Testis (tissue), 3 donors: Measurements from ENCODE around the gene IREB2. TPM values are rescaled to one million over a fixed set of nuclear protein-coding genes. Genes with fewer than 3 reads are reported as not detected.
"Not testable (repeated sequence)": the region's sequence is repeated elsewhere in the genome, so short reads cannot be mapped to it uniquely, and the experiment has no call there.

Source experiments
- DNase-seq: peaks from one replicate; pipeline ENCODE4 v3.0.0-alpha.2; 2019
- H3K27ac ChIP-seq, 2 donors: fragments of 200-600 bp; sonication (generic); one replicate each; pipeline ENCODE4 v1.5.1; 2019
- H3K27me3 ChIP-seq: fragments of 200-600 bp; sonication (generic); one replicate; pipeline ENCODE4 v1.5.1; 2019
- H3K36me3 ChIP-seq: fragments of 200-600 bp; sonication (generic); one replicate; pipeline ENCODE4 v1.5.1; 2017; ENCODE audit warnings: low read depth; ENCODE audit errors: missing control alignments
- H3K4me1 ChIP-seq: fragments of 200-600 bp; sonication (generic); one replicate; pipeline ENCODE4 v1.5.1; 2019
- H3K4me3 ChIP-seq, 2 donors: fragments of 200-600 bp; sonication (generic); one replicate each; pipeline ENCODE4 v1.5.1; 2017 to 2019
- H3K9me3 ChIP-seq: fragments of 200-600 bp; sonication (generic); one replicate; pipeline ENCODE4 v1.5.1; 2017
- POLR2A ChIP-seq: fragments of 450-650 bp; IDR thresholded peaks from one replicate; pipeline ENCODE4 v1.6.1; 2017; ENCODE audit warnings: antibody characterized with exemption, mild to moderate bottlenecking, moderate library complexity
- WGBS, 2 donors: methylation state at CpG; one replicate each; pipeline ENCODE4 v1.1.5; 2018; 5-methylcytosine and 5-hydroxymethylcytosine counted together
- intact Hi-C: fragments of 100-400 bp; cut with DNase I; formaldehyde crosslinking; loops from one replicate; pipeline ENCODE4 v1.15.1; 2023; ENCODE audit warnings: low total_unique reads
- polyA plus RNA-seq: library from polyadenylated mRNA; stranded (reverse); fragments of 350-450 nt; fragmentation: Illumina TruSeq; extraction: RNeasy Lipid Tissue Mini Kit (QIAGEN cat#74804); gene quantifications from one replicate; pipeline ENCODE4 v1.2.3, GENCODE V29; 2014; ENCODE audit warnings: low read depth, low replicate concordance; ENCODE audit not compliant: insufficient read depth
- total RNA-seq, 2 donors: library from RNA; depleted of rRNA; stranded (reverse); fragments of >200 nt; gene quantifications; one replicate each; pipeline ENCODE4 v1.2.3, GENCODE V29; 2016
- TF ChIP-seq, protein P1 (sequence below), 3 experiments: fragments of 450-650 bp in 2 of 3; fragments of 200-600 bp in 1 of 3; sonication (generic) in 1 of 3; IDR thresholded peaks; one replicate each; pipeline ENCODE4 v1.5.1; 2016 to 2019; ENCODE audit warnings: antibody characterized with exemption in 3 of 3, mild to moderate bottlenecking in 2 of 3, moderate library complexity in 1 of 3

The IREB2 gene
- total and polyA plus RNA-seq, 3 donors from 2014 or later: 43.1 to 69.0 (median 52.3) TPM

DNA sequence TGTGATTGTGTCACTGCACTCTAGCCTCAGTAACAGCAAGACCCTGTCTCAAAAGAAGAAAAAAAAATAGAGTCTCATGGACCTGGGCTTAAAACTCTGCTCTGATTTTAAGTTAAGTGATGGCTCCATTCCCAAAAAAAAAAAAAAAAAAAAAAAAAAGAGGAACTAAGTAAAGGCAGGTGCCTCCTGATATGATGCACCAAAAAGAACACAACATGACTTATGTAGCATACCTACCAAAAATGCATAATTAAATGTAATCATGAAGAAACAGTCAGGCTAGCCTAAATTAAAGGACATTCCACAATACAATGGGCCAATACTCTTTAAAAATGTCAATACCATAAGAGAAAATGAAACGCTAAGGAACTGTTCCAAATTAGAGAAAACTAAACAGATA, 5.4 kb upstream of the IREB2 start:
- no peak for TF ChIP-seq POLR2A
- TF ChIP-seq, protein P1, sequence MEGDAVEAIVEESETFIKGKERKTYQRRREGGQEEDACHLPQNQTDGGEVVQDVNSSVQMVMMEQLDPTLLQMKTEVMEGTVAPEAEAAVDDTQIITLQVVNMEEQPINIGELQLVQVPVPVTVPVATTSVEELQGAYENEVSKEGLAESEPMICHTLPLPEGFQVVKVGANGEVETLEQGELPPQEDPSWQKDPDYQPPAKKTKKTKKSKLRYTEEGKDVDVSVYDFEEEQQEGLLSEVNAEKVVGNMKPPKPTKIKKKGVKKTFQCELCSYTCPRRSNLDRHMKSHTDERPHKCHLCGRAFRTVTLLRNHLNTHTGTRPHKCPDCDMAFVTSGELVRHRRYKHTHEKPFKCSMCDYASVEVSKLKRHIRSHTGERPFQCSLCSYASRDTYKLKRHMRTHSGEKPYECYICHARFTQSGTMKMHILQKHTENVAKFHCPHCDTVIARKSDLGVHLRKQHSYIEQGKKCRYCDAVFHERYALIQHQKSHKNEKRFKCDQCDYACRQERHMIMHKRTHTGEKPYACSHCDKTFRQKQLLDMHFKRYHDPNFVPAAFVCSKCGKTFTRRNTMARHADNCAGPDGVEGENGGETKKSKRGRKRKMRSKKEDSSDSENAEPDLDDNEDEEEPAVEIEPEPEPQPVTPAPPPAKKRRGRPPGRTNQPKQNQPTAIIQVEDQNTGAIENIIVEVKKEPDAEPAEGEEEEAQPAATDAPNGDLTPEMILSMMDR (IDR thresholded peaks at IDR 0.05): no peak
- Histone ChIP-seq H3K27ac (no peak overlapping the region), H3K4me1 (peaks cover 11% of the 10 kb centered on the region), H3K9me3 (no peaks in the 10 kb centered on the region), H3K36me3 (no peaks in the 10 kb centered on the region), H3K27me3 (no peaks in the 10 kb centered on the region), H3K4me3 (no peak overlapping the region)
- no peak for DNase-seq
- intact Hi-C loops: no loop called here
- 95 to 100% methylated on average over 1 of the region's 1 CpG for WGBS, 2 donors

DNA sequence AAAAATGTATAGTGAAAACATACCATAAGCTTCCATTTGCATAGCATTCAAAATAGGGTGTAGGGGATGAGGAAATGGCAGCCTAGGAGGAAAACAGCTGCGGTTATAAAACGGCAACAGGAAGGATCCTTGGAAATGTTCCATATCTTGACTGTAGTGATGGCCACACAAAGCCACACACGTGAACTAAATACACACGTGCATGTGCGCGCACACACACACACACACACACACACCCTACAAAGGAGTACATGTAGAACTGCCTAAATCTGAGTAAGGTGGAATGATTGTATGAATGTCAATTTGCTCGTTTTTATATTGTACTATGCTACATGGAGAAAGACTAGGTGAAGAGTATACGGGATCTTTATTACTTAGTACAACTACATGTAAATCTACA, 3.9 kb upstream of the IREB2 start:
- no peaks in the 10 kb centered on the region for H3K27me3 ChIP-seq
- DNase-seq: no peak
- no peak for TF ChIP-seq POLR2A
- TF ChIP-seq, protein P1 (IDR thresholded peaks at IDR 0.05): no peak
- no peaks in the 10 kb centered on the region for H3K9me3 ChIP-seq
- H3K4me3 ChIP-seq: no peak overlapping the region
- no peak overlapping the region for H3K27ac ChIP-seq
- H3K4me1 ChIP-seq: peaks cover 11% of the 10 kb centered on the region
- 55 to 71% methylated on average over 8 of the region's 8 CpGs for WGBS, 2 donors
- intact Hi-C loops: no loop called here
- no peaks in the 10 kb centered on the region for H3K36me3 ChIP-seq

DNA sequence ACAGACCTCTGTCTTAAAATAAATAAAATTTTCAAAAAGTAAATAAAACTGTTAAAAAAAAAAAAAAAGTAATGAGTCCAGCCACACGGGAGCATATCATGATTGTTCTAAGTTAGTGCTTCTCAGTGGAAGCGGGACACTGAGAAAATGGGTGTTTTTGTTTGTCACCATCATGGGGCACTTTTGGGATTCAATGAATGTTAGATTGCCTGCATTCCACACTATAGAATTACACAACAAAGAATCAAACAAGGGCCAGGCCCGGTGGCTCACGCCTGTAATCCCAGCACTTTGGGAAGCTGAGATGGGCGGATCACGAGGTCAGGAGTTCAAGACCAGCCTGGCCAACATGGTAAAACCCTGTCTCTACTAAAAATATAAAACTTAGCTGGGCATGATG, 3.3 kb upstream of the IREB2 start:
- not testable (repeated sequence) for DNase-seq, H3K36me3 ChIP-seq, H3K4me3 ChIP-seq, H3K9me3 ChIP-seq, H3K27me3 ChIP-seq, H3K27ac ChIP-seq
- WGBS, 2 donors: 75 to 76% methylated on average over 6 of the region's 6 CpGs
- intact Hi-C loops: loop anchor here (5.0 kb wide), 1 partner anchor 137 kb away; the partner anchor contains the start of gene SKIC8
- peaks cover 15% of the 10 kb centered on the region for H3K4me1 ChIP-seq

DNA sequence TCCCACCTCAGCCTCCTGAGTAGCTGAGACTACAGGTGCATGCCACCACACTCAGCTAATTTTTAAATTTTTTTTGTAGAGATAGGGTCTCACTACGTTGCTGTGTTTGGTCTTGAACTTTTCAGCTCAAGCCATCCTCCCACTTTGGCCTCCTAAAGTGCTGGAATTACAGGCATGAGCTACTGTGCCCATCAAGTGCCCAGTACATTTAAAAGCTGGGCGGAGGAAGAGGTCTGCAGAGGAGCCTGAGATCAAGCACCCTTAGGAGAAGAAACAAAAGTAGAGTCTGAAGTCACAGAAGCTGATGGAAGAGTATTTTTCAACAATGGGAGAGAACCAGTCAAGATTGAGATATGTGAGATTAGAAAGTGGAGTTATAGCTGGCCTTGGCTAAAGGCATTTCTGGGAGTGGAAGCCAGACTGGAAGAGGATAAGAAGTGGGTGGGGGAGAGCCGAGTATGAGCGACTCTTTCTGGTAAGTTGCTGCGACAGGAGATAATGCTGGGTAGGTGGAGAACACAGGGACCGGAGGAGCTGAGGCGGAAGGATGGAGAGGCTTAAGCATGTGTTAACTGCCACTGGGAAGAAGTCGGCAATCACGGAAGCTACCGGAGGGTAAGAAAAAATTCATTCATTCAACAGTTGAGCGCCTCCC, 782 bp upstream of the IREB2 start:
- Histone ChIP-seq H3K9me3 (no peaks in the 10 kb centered on the region), H3K27ac (peak overlapping the region; percentile 94 to 98), H3K4me3 (peak overlapping the region; percentile 94 to 99), H3K27me3 (no peaks in the 10 kb centered on the region), H3K36me3 (no peaks in the 10 kb centered on the region), H3K4me1 (peaks cover 16% of the 10 kb centered on the region)
- TF ChIP-seq, protein P1 (IDR thresholded peaks at IDR 0.05): no peak
- no peak for TF ChIP-seq POLR2A
- intact Hi-C loops: loop anchor here (5.0 kb wide), 1 partner anchor 140 kb away; the partner anchor contains the start of gene SKIC8
- whole genome bisulfite sequencing, 2 donors: 7 to 8% methylated on average over 11 of the region's 11 CpGs
- DNase-seq: no peak

DNA sequence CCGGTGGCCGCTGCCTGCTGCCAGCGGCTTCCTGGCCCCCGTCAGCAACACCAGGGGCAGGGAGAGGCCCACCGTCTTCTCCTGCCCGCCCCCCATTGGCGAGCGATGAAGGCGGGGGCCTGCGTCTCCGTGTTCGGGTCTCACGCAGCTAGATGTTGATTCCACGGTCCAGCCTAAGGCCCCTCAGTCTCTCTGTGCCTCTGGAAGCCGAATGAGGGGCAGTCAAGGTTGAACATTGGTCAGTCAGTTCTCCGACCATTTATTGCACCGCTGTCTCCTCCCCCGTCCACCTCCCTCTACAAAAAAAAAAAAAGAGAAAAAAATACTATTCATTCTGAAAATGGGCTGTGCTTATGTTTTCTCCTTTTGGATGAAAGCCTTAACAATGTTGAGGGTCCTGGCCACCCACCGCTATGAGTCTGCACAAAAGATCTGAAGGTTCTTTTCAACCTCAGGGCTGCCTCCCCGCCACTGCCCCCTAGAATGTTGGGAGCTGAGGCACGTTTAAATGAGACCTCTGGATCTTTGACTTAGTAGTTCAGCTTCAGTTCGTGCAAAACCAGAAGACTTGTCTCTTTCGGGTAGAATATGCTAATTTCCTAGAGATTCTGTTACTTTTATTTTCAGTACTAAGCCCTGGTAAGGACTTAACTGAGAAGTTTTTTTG, 736 bp downstream of the IREB2 start:
- intact Hi-C loops: loop anchor here (5.0 kb wide), 1 partner anchor 141 kb away; the partner anchor contains the start of gene SKIC8
- no peaks in the 10 kb centered on the region for H3K9me3 ChIP-seq
- peaks cover 16% of the 10 kb centered on the region for H3K4me1 ChIP-seq
- no peaks in the 10 kb centered on the region for H3K27me3 ChIP-seq
- H3K27ac ChIP-seq: peak overlapping the region; percentile 94 to 98
- no peaks in the 10 kb centered on the region for H3K36me3 ChIP-seq
- TF ChIP-seq, protein P1 (IDR thresholded peaks at IDR 0.05): no peak
- no peak for TF ChIP-seq POLR2A
- H3K4me3 ChIP-seq: peak overlapping the region; percentile 94 to 99
- peak; percentile 50 for DNase-seq
- 1% methylated on average over 23 of the region's 23 CpGs for WGBS, 2 donors
